MCF 10A (cell line): Measurements from ENCODE around the gene ORC3. TPM values are rescaled to one million over a fixed set of nuclear protein-coding genes. Genes with fewer than 3 reads are reported as not detected.

Source experiments
- BruUV-seq: library from RNA; stranded (reverse); fragments of 400-500 nt; replicated peaks from 2 replicates; lab custom pipeline; 2021; lab: Mats Ljungman, UMichigan
- CTCF ChIA-PET: fragments of 300-600 bp; sonication (Branson Sonifier 250); formaldehyde crosslinking; extraction: SDS; loops from one replicate; lab custom pipeline; 2021; ENCODE audit warnings: antibody characterized with exemption, inconsistent platforms; lab: Yijun Ruan, JAX
- POLR2A ChIA-PET: fragments of 300-600, 350-650 bp; sonication (Branson Sonifier 250); formaldehyde crosslinking; extraction: SDS; loops from one replicate; lab custom pipeline; 2020; ENCODE audit warnings: antibody characterized with exemption, inconsistent platforms; lab: Yijun Ruan, JAX
- DNase-seq: peaks from one replicate; pipeline ENCODE4 v3.0.0-alpha.2; 2018; ENCODE audit not compliant: unreplicated experiment
- H3K27ac Mint-ChIP-seq: one replicate; pipeline ENCODE4 v1.8.0; 2022; ENCODE audit warnings: mild to moderate bottlenecking, low read depth, mixed read lengths; ENCODE audit not compliant: unreplicated experiment
- H3K27me3 Mint-ChIP-seq: one replicate; pipeline ENCODE4 v1.8.0; 2022; ENCODE audit warnings: mixed read lengths; ENCODE audit not compliant: insufficient read depth, unreplicated experiment
- H3K36me3 Mint-ChIP-seq: one replicate; pipeline ENCODE4 v1.8.0; 2022; ENCODE audit warnings: mild to moderate bottlenecking, moderate library complexity, mixed read lengths; ENCODE audit not compliant: insufficient read depth, unreplicated experiment
- H3K4me1 Mint-ChIP-seq: one replicate; pipeline ENCODE4 v1.8.0; 2022; ENCODE audit warnings: mixed read lengths; ENCODE audit not compliant: insufficient read depth, unreplicated experiment
- H3K4me3 Mint-ChIP-seq: one replicate; pipeline ENCODE4 v1.8.0; 2022; ENCODE audit warnings: mild to moderate bottlenecking, moderate library complexity, mixed read lengths; ENCODE audit not compliant: unreplicated experiment
- H3K9me3 Mint-ChIP-seq: one replicate; pipeline ENCODE4 v1.8.0; 2022; ENCODE audit warnings: mixed read lengths; ENCODE audit not compliant: unreplicated experiment
- CTCF ChIP-seq: fragments of 200-600 bp; IDR thresholded peaks from one replicate; pipeline ENCODE4 v1.8.0; 2022; ENCODE audit warnings: antibody characterized with exemption, mild to moderate bottlenecking; ENCODE audit not compliant: unreplicated experiment
- intact Hi-C: fragments of 100-400 bp; cut with micrococcal nuclease; formaldehyde crosslinking; loops from 2 replicates; pipeline ENCODE4 v1.14.1; 2022
- total RNA-seq: library from RNA; stranded (reverse); gene quantifications from 2 replicates; pipeline ENCODE4 v1.2.3, GENCODE V29; 2022

The ORC3 gene
- total RNA-seq, 1 experiment from 2014 or later, result 21.1 TPM

GRCh38 chr6:87645080-87645479, 55.1 kb downstream of the ORC3 start:
- BruUV-seq, result no TSS peak
- H3K27ac Mint-ChIP-seq, result no peak overlapping the region
- DNase-seq, result no peak
- ChIA-PET POLR2A (interaction anchor here (0.7 kb wide), 1 partner anchor 323 kb away, joined by 4 read pairs; no protein-coding TSS in a partner anchor), CTCF (interaction anchor here (0.6 kb wide), 1 partner anchor 439 kb away, joined by 3 read pairs; no protein-coding TSS in a partner anchor)
- H3K4me1 Mint-ChIP-seq, result no peaks in the 10 kb centered on the region
- no peak for TF ChIP-seq CTCF
- intact Hi-C loops, result no loop called here
- no peaks in the 10 kb centered on the region for H3K9me3 Mint-ChIP-seq
- H3K4me3 Mint-ChIP-seq, result no peak overlapping the region
- H3K36me3 Mint-ChIP-seq, result peaks cover 5% of the 10 kb centered on the region
- no peaks in the 10 kb centered on the region for H3K27me3 Mint-ChIP-seq

- CTCF ChIA-PET, result no interaction called here
- intact Hi-C loops, result no loop called here
- TF ChIP-seq CTCF, result no peak
- no peak overlapping the region for H3K27ac Mint-ChIP-seq
- POLR2A ChIA-PET, result interaction anchor here (0.5 to 1.1 kb wide), 3 partner anchors 8 to 1219 kb away, joined by 3 to 4 read pairs (median 3); no protein-coding TSS in a partner anchor
- no peak for DNase-seq
- H3K36me3 Mint-ChIP-seq, result peaks cover 30% of the 10 kb centered on the region
- H3K4me1 Mint-ChIP-seq, result no peaks in the 10 kb centered on the region
- no peak overlapping the region for H3K4me3 Mint-ChIP-seq
- BruUV-seq, result no TSS peak
- no peaks in the 10 kb centered on the region for H3K9me3 Mint-ChIP-seq
- no peaks in the 10 kb centered on the region for H3K27me3 Mint-ChIP-seq
These were observed 63.4 kb downstream of the ORC3 start for GRCh38 chr6:87653074-87653962.

- BruUV-seq, result no TSS peak
- no peak overlapping the region for H3K4me3 Mint-ChIP-seq
- no peak for DNase-seq
- H3K4me1 Mint-ChIP-seq, result no peaks in the 10 kb centered on the region
- no peak overlapping the region for H3K27ac Mint-ChIP-seq
- POLR2A ChIA-PET, result interaction anchor here (0.5 kb wide), 1 partner anchor 1218 kb away, joined by 3 read pairs; no protein-coding TSS in a partner anchor
- CTCF ChIA-PET, result no interaction called here
- no peaks in the 10 kb centered on the region for H3K27me3 Mint-ChIP-seq
- peaks cover 38% of the 10 kb centered on the region for H3K36me3 Mint-ChIP-seq
- no peaks in the 10 kb centered on the region for H3K9me3 Mint-ChIP-seq
- intact Hi-C loops, result no loop called here
- TF ChIP-seq CTCF, result no peak
These were observed 64.2 kb downstream of the ORC3 start for GRCh38 chr6:87654122-87654521.

- Mint-ChIP-seq H3K36me3 (peaks cover 38% of the 10 kb centered on the region), H3K4me1 (no peaks in the 10 kb centered on the region), H3K27ac (no peak overlapping the region), H3K4me3 (no peak overlapping the region), H3K9me3 (no peaks in the 10 kb centered on the region), H3K27me3 (no peaks in the 10 kb centered on the region)
- TF ChIP-seq CTCF, result no peak
- intact Hi-C loops, result no loop called here
- DNase-seq, result no peak
- ChIA-PET POLR2A (interaction anchor here (0.7 kb wide), 1 partner anchor 1146 kb away, joined by 3 read pairs; no protein-coding TSS in a partner anchor), CTCF (interaction anchor here (0.6 kb wide), 1 partner anchor 159 kb away, joined by 4 read pairs; no protein-coding TSS in a partner anchor)
- BruUV-seq, result no TSS peak
These were observed 65.0 kb downstream of the ORC3 start for GRCh38 chr6:87654875-87655454.
